NB4 (cell line): ENCODE measurements around the gene PITPNM3.

ENCODE experiments used
- DNase-seq: peaks from one replicate; pipeline ENCODE4 v3.0.0; 2010; ENCODE audit warnings: low read depth
- H3K4me3 ChIP-seq: one replicate; pipeline ENCODE4 v1.5.1; 2011; ENCODE audit warnings: mild to moderate bottlenecking, low read depth, low read length, moderate library complexity
- CTCF ChIP-seq: IDR thresholded peaks from one replicate; pipeline ENCODE4 v1.5.1; 2012; ENCODE audit warnings: low read depth, low read length
- MYC ChIP-seq: IDR thresholded peaks from 2 replicates; pipeline ENCODE4 v1.6.1; 2011; ENCODE audit warnings: low read depth, low read length
- POLR2A ChIP-seq: IDR thresholded peaks from 2 replicates; pipeline ENCODE4 v1.6.1; 2011; ENCODE audit warnings: mild to moderate bottlenecking; ENCODE audit not compliant: insufficient read length; ENCODE audit errors: extremely low read depth
- TF ChIP-seq, protein P1 (sequence below): IDR thresholded peaks from 2 replicates; pipeline ENCODE4 v1.6.1; 2011; ENCODE audit warnings: low read depth, low read length

The PITPNM3 gene

GRCh38 chr17:6455321-6455705 is 101.0 kb downstream of the PITPNM3 start:
- TF ChIP-seq, protein P1, sequence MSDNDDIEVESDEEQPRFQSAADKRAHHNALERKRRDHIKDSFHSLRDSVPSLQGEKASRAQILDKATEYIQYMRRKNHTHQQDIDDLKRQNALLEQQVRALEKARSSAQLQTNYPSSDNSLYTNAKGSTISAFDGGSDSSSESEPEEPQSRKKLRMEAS, result no peak
- TF ChIP-seq POLR2A, result no peak
- no peak for TF ChIP-seq CTCF
- no peak for TF ChIP-seq MYC
- no peak for DNase-seq
- H3K4me3 ChIP-seq, result no peak overlapping the region

DNA sequence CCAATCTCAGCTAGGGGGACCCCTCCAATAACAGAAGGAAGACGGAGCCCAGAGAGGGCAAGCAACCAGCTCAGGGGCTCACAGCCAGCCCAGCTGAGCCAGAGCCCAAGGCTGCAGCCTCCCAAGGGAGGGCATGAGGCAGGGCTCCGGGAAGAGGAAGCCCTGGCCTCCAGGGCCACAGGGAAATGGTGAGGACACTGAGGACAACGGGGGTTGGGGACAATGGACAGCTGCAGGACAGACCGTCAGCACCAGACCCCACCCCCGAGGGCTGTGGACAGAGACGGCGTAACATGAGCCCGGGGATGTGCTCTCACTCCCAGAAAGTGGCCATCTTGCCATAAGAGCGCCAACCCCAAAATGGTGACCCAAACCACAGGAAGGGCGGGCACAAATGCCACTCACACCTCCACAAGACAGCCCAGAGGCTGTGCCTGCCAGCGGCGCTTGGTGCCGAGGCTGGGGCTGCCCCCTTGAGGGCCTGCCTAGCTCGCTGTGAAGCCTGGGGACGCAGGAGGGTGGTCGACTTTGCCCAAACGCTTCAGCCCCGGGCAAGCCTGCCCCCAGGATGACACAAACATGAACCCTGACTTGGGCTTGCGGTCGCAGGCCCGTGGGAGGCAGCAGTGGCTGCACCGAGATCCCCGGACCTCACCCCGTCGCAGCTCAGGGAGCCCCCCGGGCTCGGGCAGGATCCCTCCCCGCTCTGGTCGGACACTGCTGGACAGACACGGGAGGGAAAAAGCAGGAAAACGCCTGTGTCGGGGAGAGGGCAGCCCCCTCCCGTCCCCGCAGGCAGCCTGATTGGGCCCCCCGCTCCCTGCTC is 101.6 kb downstream of the PITPNM3 start:
- no peak overlapping the region for H3K4me3 ChIP-seq
- peak; percentile 11 for DNase-seq
- TF ChIP-seq, protein P1, result no peak
- no peak for TF ChIP-seq CTCF
- TF ChIP-seq MYC, result no peak
- no peak for TF ChIP-seq POLR2A

DNA sequence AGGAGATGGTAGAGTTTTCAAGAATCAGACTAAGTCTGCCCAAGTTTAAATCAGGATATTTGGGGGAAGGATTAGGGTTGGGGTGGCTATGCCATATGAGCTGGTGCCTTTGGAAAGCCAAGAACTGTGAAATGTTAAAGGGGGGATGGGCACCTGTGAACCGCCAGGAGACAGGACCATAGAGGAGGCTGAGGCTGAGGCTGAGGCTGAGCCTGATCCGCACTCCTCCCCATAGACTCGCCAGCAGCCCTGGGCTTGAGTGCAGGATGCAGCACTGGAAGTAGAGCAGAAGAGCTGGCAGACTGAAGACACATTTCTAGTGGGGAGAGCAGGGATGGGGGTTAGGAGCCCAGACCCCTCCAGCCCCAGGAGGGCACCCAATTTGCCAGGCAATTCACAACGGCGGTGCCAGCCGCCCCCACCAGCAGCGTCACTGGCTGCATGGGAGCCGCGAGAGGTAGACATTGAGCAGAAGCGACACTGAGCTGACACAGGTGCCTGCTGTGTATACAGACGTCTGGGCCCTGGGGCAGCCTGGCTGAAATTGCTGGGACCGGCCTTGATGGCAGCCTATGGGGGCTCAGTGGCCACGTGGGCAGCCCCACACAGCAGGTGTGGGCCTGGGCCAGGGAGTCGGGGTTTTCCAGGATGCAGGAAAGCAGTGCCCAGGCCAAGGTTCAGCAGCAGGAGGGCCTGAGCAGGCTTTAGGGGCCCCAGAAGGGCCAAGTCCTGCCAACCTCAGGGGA is 102.9 kb downstream of the PITPNM3 start:
- no peak for DNase-seq
- TF ChIP-seq, protein P1, result no peak
- TF ChIP-seq POLR2A (no peak), MYC (no peak), CTCF (no peak)
- H3K4me3 ChIP-seq, result no peak overlapping the region

DNA sequence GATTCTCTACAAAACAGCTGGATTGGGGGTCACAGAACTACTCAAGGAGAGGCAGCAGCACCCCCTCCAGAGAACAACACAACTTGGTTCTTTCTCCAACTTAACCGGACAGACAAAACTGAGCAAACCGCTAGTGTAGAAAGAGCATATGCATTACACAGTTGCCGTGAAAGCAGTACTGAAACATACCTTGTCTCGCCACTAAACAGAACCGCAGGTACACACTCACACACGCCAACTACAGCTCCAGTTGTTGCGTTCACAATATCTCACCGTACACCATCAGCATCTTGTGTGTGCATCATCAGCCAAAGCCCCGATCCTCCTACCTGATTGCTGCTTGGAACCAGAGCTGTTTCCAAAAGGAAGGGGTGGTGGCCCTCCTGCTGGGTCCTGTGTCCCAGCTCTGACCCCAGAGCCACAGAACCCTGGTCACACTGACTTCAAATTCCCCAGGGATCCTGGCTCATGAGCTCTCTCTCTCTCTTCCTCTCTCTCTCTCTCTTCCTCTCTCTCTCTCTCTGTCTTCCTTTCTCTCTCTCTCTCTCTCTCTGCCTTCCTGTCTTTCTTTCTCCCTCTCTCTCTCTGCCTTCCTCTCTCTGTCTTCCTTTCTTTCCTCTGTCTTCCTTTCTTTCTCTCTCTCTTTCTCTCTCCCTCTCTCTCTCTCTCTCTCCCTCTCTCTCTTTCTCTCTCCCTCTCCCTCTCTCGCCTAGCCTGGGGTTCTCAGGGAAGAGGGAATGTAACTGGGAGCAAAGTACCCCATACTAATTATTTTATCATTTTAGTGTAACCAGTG is 103.7 kb downstream of the PITPNM3 start:
- no peak for DNase-seq
- H3K4me3 ChIP-seq, result no peak overlapping the region
- TF ChIP-seq POLR2A (no peak), CTCF (no peak), MYC (no peak)
- TF ChIP-seq, protein P1, result no peak

- DNase-seq, result peak; percentile 44
- no peak overlapping the region for H3K4me3 ChIP-seq
- no peak for TF ChIP-seq POLR2A
These were observed 105.2 kb downstream of the PITPNM3 start for GRCh38 chr17:6450926-6451832.
